Type B pancreatic cell (in vitro differentiated cells): ENCODE measurements around the gene ZBTB5. TPM values are rescaled to one million over a fixed set of nuclear protein-coding genes. Genes with fewer than 3 reads are reported as not detected.

ENCODE experiments used
- DNase-seq: peaks from one replicate; pipeline ENCODE4 v3.0.0; 2021; ENCODE audit warnings: mixed read lengths; ENCODE audit not compliant: unreplicated experiment; ENCODE audit errors: extremely low spot score
- H3K27ac Mint-ChIP-seq: 2 replicates; pipeline ENCODE4 v1.8.0; 2021; ENCODE audit warnings: mild to moderate bottlenecking, mixed read lengths
- H3K27me3 Mint-ChIP-seq: 2 replicates; pipeline ENCODE4 v1.8.0; 2021; ENCODE audit warnings: mixed read lengths
- H3K36me3 Mint-ChIP-seq: 2 replicates; pipeline ENCODE4 v1.8.0; 2021; ENCODE audit warnings: mixed read lengths
- H3K4me1 Mint-ChIP-seq: one replicate; pipeline ENCODE4 v1.8.0; 2021; ENCODE audit warnings: mixed read lengths; ENCODE audit not compliant: unreplicated experiment
- H3K4me3 Mint-ChIP-seq: 2 replicates; pipeline ENCODE4 v1.8.0; 2021; ENCODE audit warnings: mild to moderate bottlenecking, mixed read lengths
- H3K9me3 Mint-ChIP-seq: 2 replicates; pipeline ENCODE4 v1.8.0; 2021; ENCODE audit warnings: mixed read lengths
- CTCF ChIP-seq: fragments of 200-600 bp; sonication (generic); conservative IDR thresholded peaks from 2 replicates; pipeline ENCODE4 v1.5.0; 2021; ENCODE audit warnings: antibody characterized with exemption, mild to moderate bottlenecking
- total RNA-seq: library from RNA; stranded (reverse); gene quantifications from 2 replicates; pipeline ENCODE4 v1.2.1, GENCODE V29; 2021; ENCODE audit warnings: low replicate concordance

Gene ZBTB5
- total RNA-seq, 1 donor from 2014 or later, result 22.6 TPM

DNA sequence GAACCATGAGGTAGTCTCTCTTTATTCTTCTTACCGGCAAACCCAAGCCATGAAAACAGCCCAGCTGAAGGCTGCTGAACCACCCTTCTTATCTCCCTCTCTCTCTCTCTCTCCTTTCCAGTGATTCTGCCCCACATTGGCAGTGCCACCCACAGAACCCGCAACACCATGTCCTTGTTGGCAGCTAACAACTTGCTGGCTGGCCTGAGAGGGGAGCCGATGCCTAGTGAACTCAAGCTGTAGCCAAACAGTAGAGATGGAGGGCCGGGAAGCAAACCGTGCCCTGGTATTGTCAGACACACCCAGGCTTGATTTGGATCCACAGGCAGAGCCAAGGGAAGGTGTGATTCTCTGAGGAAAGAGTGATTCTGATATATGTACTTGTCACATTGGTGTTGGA is 28.7 kb downstream of the ZBTB5 start:
- no peak for DNase-seq
- Mint-ChIP-seq H3K36me3 (peaks cover 14% of the 10 kb centered on the region), H3K4me1 (peaks cover 8% of the 10 kb centered on the region), H3K9me3 (no peaks in the 10 kb centered on the region), H3K4me3 (no peak overlapping the region), H3K27ac (no peak overlapping the region), H3K27me3 (no peaks in the 10 kb centered on the region)
- TF ChIP-seq CTCF, result no peak

- DNase-seq, result no peak
- Mint-ChIP-seq H3K4me3 (no peak overlapping the region), H3K9me3 (no peaks in the 10 kb centered on the region), H3K27me3 (no peaks in the 10 kb centered on the region), H3K27ac (no peak overlapping the region), H3K36me3 (peaks cover 14% of the 10 kb centered on the region), H3K4me1 (peaks cover 8% of the 10 kb centered on the region)
- no peak for TF ChIP-seq CTCF
These were observed 31.3 kb downstream of the ZBTB5 start for GRCh38 chr9:37433867-37434371.

DNA sequence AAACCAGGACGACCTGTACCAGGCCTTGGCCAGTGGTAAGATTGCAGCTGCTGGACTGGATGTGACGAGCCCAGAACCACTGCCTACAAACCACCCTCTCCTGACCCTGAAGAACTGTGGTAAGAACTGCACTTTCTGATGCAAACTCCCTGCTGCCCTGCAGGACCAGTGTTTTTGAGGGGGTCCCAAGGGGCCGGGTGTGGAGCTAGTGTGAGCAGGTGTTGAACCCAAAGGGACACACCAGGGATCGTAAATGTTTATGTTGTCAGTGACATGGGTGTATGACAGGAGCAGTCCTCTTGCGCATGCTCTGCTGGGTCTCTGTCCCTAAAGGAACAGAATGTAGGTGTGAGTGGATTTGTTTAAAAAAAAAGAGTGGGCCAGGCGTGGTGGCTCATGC is 33.2 kb downstream of the ZBTB5 start:
- peaks cover 3% of the 10 kb centered on the region for H3K36me3 Mint-ChIP-seq
- no peak for DNase-seq
- no peaks in the 10 kb centered on the region for H3K9me3 Mint-ChIP-seq
- TF ChIP-seq CTCF, result no peak
- no peak overlapping the region for H3K27ac Mint-ChIP-seq
- no peak overlapping the region for H3K4me3 Mint-ChIP-seq
- H3K27me3 Mint-ChIP-seq, result no peaks in the 10 kb centered on the region
- H3K4me1 Mint-ChIP-seq, result peaks cover 8% of the 10 kb centered on the region

- no peak for DNase-seq
- no peak overlapping the region for H3K27ac Mint-ChIP-seq
- H3K4me3 Mint-ChIP-seq, result no peak overlapping the region
- TF ChIP-seq CTCF, result no peak
- H3K36me3 Mint-ChIP-seq, result peaks cover 8% of the 10 kb centered on the region
- H3K9me3 Mint-ChIP-seq, result no peaks in the 10 kb centered on the region
- no peaks in the 10 kb centered on the region for H3K27me3 Mint-ChIP-seq
- peaks cover 8% of the 10 kb centered on the region for H3K4me1 Mint-ChIP-seq
These were observed 34.2 kb downstream of the ZBTB5 start for GRCh38 chr9:37430841-37431597.

- H3K36me3 Mint-ChIP-seq, result peaks cover 10% of the 10 kb centered on the region
- H3K9me3 Mint-ChIP-seq, result no peaks in the 10 kb centered on the region
- H3K27me3 Mint-ChIP-seq, result no peaks in the 10 kb centered on the region
- no peak for TF ChIP-seq CTCF
- no peak overlapping the region for H3K27ac Mint-ChIP-seq
- peaks cover 8% of the 10 kb centered on the region for H3K4me1 Mint-ChIP-seq
- no peak for DNase-seq
- H3K4me3 Mint-ChIP-seq, result no peak overlapping the region
These were observed 35.6 kb downstream of the ZBTB5 start for GRCh38 chr9:37429441-37430285.
